NB4 (cell line): ENCODE results near the gene PVALEF.

Experiments
- CTCF ChIP-seq: IDR thresholded peaks from one replicate; pipeline ENCODE4 v1.5.1; 2012; ENCODE audit warnings: low read depth, low read length
- MAX ChIP-seq: IDR thresholded peaks from 2 replicates; pipeline ENCODE4 v1.6.1; 2011; ENCODE audit warnings: low read depth, low read length
- MYC ChIP-seq: IDR thresholded peaks from 2 replicates; pipeline ENCODE4 v1.6.1; 2011; ENCODE audit warnings: low read depth, low read length
- POLR2A ChIP-seq: IDR thresholded peaks from 2 replicates; pipeline ENCODE4 v1.6.1; 2011; ENCODE audit warnings: mild to moderate bottlenecking; ENCODE audit not compliant: insufficient read length; ENCODE audit errors: extremely low read depth

DNA sequence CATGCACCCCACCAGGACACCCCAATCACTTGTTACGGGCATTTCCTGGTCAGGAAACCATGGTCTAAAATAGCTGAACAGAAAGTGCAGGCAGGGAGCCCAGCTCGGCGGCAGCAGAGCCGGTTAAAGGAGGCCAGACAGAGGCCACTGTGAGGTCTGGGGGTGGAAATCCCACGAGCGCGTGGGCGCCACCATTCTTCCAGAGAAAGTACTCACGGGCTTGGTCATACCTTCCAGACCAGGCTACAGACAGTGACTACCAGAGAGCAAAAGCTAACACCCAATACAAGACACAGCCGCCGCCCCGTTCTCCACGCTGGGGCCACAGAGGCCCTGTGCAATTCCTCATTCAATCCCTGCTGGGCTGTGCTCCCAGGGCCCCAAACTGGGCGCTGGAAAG is 45.6 kb downstream of the PVALEF start:
- no peak for TF ChIP-seq CTCF
- no peak for TF ChIP-seq POLR2A
- no peak for TF ChIP-seq MYC
- no peak for TF ChIP-seq MAX
